HFFc6 (cell line): ENCODE data around the gene JAG1. TPM values are rescaled to one million over a fixed set of nuclear protein-coding genes. Genes with fewer than 3 reads are reported as not detected.

Experiments used
- DNase-seq: peaks from one replicate; pipeline ENCODE4 v3.0.0-alpha.2; 2018
- H3K27ac Mint-ChIP-seq: 2 replicates; pipeline ENCODE4 v1.8.0; 2020; ENCODE audit warnings: mild to moderate bottlenecking, mixed read lengths
- H3K27me3 Mint-ChIP-seq: 2 replicates; pipeline ENCODE4 v1.8.0; 2021; ENCODE audit warnings: mild to moderate bottlenecking, moderate library complexity, mixed read lengths; ENCODE audit not compliant: insufficient read depth
- H3K36me3 Mint-ChIP-seq: 2 replicates; pipeline ENCODE4 v1.8.0; 2021; ENCODE audit warnings: low read depth, mixed read lengths
- H3K4me1 Mint-ChIP-seq: 2 replicates; pipeline ENCODE4 v1.8.0; 2020; ENCODE audit warnings: low read depth, mixed read lengths
- H3K4me3 Mint-ChIP-seq: 2 replicates; pipeline ENCODE4 v1.8.0; 2020; ENCODE audit warnings: mild to moderate bottlenecking, moderate library complexity, mixed read lengths
- H3K9me3 Mint-ChIP-seq: 2 replicates; pipeline ENCODE4 v1.8.0; 2020; ENCODE audit warnings: mild to moderate bottlenecking, mixed read lengths
- CTCF ChIP-seq: fragments of 200-600 bp; sonication (generic); IDR thresholded peaks from 2 replicates; pipeline ENCODE4 v1.5.0; 2021; ENCODE audit warnings: antibody characterized with exemption, mild to moderate bottlenecking
- total RNA-seq, 6 experiments: library from RNA; stranded (reverse); fragmentation: NEBNext Ultra II Directional; extraction: Animal tissue kit (Norgen Biotek cat#: 25700); gene quantifications; 2 replicates in 1 of 6; 3 replicates in 5 of 6; pipeline ENCODE4 v1.2.3, GENCODE V29; 2021

Gene JAG1
- total RNA-seq, 6 experiments from 2014 or later: 3.0 to 9.3 (median 8.2) TPM

- Mint-ChIP-seq H3K9me3 (no peaks in the 10 kb centered on the region), H3K4me1 (peaks cover 20% of the 10 kb centered on the region), H3K36me3 (peaks cover 6% of the 10 kb centered on the region; the same call in 1 of the 2 replicates), H3K4me3 (no peak overlapping the region), H3K27ac (no peak overlapping the region), H3K27me3 (peaks cover 2% of the 10 kb centered on the region)
- TF ChIP-seq CTCF: no peak
- DNase-seq: no peak
Observed at GRCh38 chr20:10667560-10668167, 6.1 kb downstream of the JAG1 start.

GRCh38 chr20:10667077-10667401 lies 6.8 kb downstream of the JAG1 start:
- DNase-seq: no peak
- H3K4me3 Mint-ChIP-seq: no peak overlapping the region
- H3K4me1 Mint-ChIP-seq: peaks cover 20% of the 10 kb centered on the region
- peaks cover 2% of the 10 kb centered on the region for H3K27me3 Mint-ChIP-seq
- H3K36me3 Mint-ChIP-seq: peaks cover 7% of the 10 kb centered on the region; the same call in 1 of the 2 replicates
- H3K27ac Mint-ChIP-seq: no peak overlapping the region
- H3K9me3 Mint-ChIP-seq: no peaks in the 10 kb centered on the region
- no peak for TF ChIP-seq CTCF

GRCh38 chr20:10666221-10667076 lies 7.3 kb downstream of the JAG1 start:
- H3K27me3 Mint-ChIP-seq: peaks cover 2% of the 10 kb centered on the region
- H3K9me3 Mint-ChIP-seq: no peaks in the 10 kb centered on the region
- peaks cover 11% of the 10 kb centered on the region for H3K36me3 Mint-ChIP-seq
- H3K27ac Mint-ChIP-seq: no peak overlapping the region
- H3K4me1 Mint-ChIP-seq: peaks cover 17% of the 10 kb centered on the region
- no peak overlapping the region for H3K4me3 Mint-ChIP-seq
- no peak for DNase-seq
- TF ChIP-seq CTCF: no peak

- Mint-ChIP-seq H3K4me3 (no peak overlapping the region), H3K27ac (no peak overlapping the region), H3K9me3 (no peaks in the 10 kb centered on the region), H3K4me1 (peaks cover 15% of the 10 kb centered on the region), H3K27me3 (peaks cover 2% of the 10 kb centered on the region), H3K36me3 (peaks cover 17% of the 10 kb centered on the region)
- TF ChIP-seq CTCF: no peak
- DNase-seq: no peak
Observed at GRCh38 chr20:10665791-10666190, 8.0 kb downstream of the JAG1 start.

GRCh38 chr20:10665027-10665561 lies 8.7 kb downstream of the JAG1 start:
- Mint-ChIP-seq H3K9me3 (no peaks in the 10 kb centered on the region), H3K4me3 (no peak overlapping the region), H3K36me3 (peaks cover 19% of the 10 kb centered on the region), H3K27me3 (peaks cover 2% of the 10 kb centered on the region), H3K4me1 (peaks cover 22% of the 10 kb centered on the region), H3K27ac (no peak overlapping the region)
- no peak for TF ChIP-seq CTCF
- DNase-seq: no peak
